Measurements from ENCODE around the gene YWHAE.

YWHAE gene

GRCh38 chr17:1298606-1299005 is 101.4 kb downstream of the YWHAE start:
- POLR2A ChIA-PET (ENCODE audit: low non-redundant PET): no interaction called here
- CTCF ChIA-PET: interaction anchor here (0.5 kb wide), 1 partner anchor 18 kb away, joined by 3 read pairs; no protein-coding TSS in a partner anchor
- no peak for DNase-seq (ENCODE audit: low spot score)
- TF ChIP-seq CTCF (conservative IDR thresholded peaks at IDR 0.05; ENCODE audit: low read depth): no peak
- no peak overlapping the region for H3K27ac ChIP-seq

Data from RWPE1 (cell line).